ENCODE measurements around the gene HOXC11. TPM values are rescaled to one million over a fixed set of nuclear protein-coding genes. Genes with fewer than 3 reads are reported as not detected.

The HOXC11 gene
- total and polyA plus RNA-seq, 2 donors (not counting 1 experiment from before 2014, with no cell fraction given): not detected

DNA sequence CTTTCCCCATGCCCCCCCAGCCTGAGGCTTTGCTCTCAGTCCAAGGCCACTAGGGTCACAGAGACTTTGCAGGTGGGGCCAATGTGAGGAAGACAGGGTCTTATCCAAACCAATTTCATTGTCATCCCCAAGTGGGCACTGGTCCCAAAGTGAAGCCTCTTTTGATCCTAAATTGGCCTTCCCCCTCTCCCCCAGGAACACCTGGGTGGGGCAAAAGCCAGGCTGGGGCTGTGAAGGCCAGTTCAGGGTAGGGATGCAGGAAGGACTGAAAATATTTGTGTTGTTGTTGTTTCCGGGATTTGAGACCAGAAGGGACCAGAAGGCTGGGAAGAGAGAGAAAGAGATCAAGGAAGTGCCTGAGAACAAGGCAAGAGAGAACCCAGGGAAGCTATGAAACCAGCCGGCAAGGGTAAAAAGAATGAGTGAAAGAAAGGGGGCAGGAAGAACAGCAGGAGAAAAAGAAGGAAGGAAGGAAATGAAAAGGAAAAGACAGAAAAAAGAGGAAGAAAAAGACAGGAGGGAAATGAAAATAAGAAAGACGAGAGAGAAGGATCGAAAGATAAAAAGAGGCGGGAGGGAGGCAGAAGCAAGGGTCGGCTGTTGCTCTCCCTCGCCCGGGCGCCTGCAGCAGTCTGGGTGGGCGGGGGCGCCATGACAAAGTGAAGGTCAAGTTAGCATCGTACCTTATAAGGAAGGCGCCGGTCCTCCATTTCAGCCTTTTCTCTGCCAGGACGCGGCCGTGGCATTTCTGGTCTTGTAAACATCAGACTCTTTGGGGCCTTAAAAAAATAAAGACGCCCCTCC, 7.4 kb upstream of the HOXC11 start:
- TF ChIP-seq EZH2 (IDR thresholded peaks at IDR 0.05; ENCODE audit: borderline replicate concordance, insufficient read depth, low read depth, low read length, poor library complexity, severe bottlenecking): peak; percentile 22
- TF ChIP-seq, protein P1, sequence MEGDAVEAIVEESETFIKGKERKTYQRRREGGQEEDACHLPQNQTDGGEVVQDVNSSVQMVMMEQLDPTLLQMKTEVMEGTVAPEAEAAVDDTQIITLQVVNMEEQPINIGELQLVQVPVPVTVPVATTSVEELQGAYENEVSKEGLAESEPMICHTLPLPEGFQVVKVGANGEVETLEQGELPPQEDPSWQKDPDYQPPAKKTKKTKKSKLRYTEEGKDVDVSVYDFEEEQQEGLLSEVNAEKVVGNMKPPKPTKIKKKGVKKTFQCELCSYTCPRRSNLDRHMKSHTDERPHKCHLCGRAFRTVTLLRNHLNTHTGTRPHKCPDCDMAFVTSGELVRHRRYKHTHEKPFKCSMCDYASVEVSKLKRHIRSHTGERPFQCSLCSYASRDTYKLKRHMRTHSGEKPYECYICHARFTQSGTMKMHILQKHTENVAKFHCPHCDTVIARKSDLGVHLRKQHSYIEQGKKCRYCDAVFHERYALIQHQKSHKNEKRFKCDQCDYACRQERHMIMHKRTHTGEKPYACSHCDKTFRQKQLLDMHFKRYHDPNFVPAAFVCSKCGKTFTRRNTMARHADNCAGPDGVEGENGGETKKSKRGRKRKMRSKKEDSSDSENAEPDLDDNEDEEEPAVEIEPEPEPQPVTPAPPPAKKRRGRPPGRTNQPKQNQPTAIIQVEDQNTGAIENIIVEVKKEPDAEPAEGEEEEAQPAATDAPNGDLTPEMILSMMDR (IDR thresholded peaks at IDR 0.05): no peak
- Histone ChIP-seq H3K4me2 (replicated peaks; ENCODE audit: low read depth, low read length, poor library complexity, severe bottlenecking) (peak overlapping the region; percentile 39), H3K4me3 (ENCODE audit: control extremely low read depth in 1 of 5, extremely low read depth in 1 of 5, insufficient read depth in 1 of 5, low read depth in 2 of 5, low read length in 4 of 5) (no peak overlapping the region), H3K9me3 (ENCODE audit: control extremely low read depth in 1 of 3, control insufficient read depth in 2 of 3, insufficient read depth in 1 of 3, low read length in 2 of 3) (peaks cover 1 to 67% (median 3%) of the 10 kb centered on the region in 3 donors), H3K4me1 (ENCODE audit: control insufficient read depth in 2 of 2, insufficient read depth in 2 of 2, low read length in 2 of 2) (peaks cover 28 to 54% of the 10 kb centered on the region in 2 donors), H3K27ac (ENCODE audit: low read length in 2 of 2) (no peak overlapping the region), H3K27me3 (replicated peaks in 1 of 4; ENCODE audit: control extremely low read depth in 1 of 4, control insufficient read depth in 3 of 4, insufficient read depth in 4 of 4, low read length in 3 of 4) (peaks cover 1 to 99% (median 92%) of the 10 kb centered on the region in 4 experiments), H2AFZ (ENCODE audit: insufficient read depth, low read depth, low read length, poor library complexity, severe bottlenecking) (no peak overlapping the region), H3K36me3 (replicated peaks in 1 of 2; ENCODE audit: control extremely low read depth in 1 of 2, control insufficient read depth in 1 of 2, extremely low read depth in 1 of 2, insufficient read depth in 2 of 2, low read length in 1 of 2) (no peaks in the 10 kb centered on the region), H3K9ac (ENCODE audit: low read length) (no peak overlapping the region), H3K79me2 (ENCODE audit: control insufficient read depth, insufficient read depth, low read length) (no peaks in the 10 kb centered on the region), H4K20me1 (ENCODE audit: control insufficient read depth, insufficient read depth, low read length, poor library complexity, severe bottlenecking) (no peaks in the 10 kb centered on the region)
- no peak overlapping the region for H3K27ac Mint-ChIP-seq
- intact Hi-C loops (cut with micrococcal nuclease): loop anchor here (5.0 kb wide), 1 partner anchor 67 kb away; the partner anchor contains the start of gene HOXC5
- CTCF ChIA-PET: interaction anchor here (0.7 kb wide), 1 partner anchor 241 kb away, joined by 3 read pairs; no protein-coding TSS in a partner anchor
- peak overlapping the region; percentile 38 for H3K4me3 Mint-ChIP-seq
- 5% methylated on average over 18 of the region's 18 CpGs for WGBS (ENCODE audit: insufficient coverage)
- no peaks in the 10 kb centered on the region for H3K9me3 Mint-ChIP-seq (ENCODE audit: insufficient read depth)
- DNase-seq: peak; percentile 31
- H3K4me1 Mint-ChIP-seq: peaks cover 21% of the 10 kb centered on the region
- H3K27me3 Mint-ChIP-seq: peaks cover 90% of the 10 kb centered on the region
- no peak for ATAC-seq (ENCODE audit: low read depth)
- POLR2A ChIA-PET: interaction anchor here (0.6 kb wide), 1 partner anchor 43 kb away, joined by 5 read pairs; the partner anchor contains the start of gene HOXC8

DNA sequence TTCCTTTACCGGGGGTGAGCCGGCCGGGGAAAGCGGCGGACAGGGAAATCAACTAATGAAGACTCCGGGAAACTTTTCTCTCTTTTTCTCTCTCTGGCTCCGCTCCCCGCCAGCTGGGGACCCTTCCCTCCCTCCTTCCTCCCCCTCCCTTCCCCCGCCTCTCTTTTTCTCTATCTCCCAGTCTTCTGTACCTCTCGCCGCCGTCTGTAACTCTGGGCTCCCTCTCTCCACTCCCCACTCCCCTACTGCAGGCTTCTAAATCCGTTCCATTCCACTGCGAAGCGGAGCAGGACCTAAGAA, 6.9 kb upstream of the HOXC11 start:
- H3K4me1 Mint-ChIP-seq: peaks cover 20% of the 10 kb centered on the region
- no peak overlapping the region for H3K27ac Mint-ChIP-seq
- DNase-seq (no peak), ATAC-seq (ENCODE audit: low read depth) (no peak)
- Histone ChIP-seq H3K27me3 (replicated peaks in 1 of 4; ENCODE audit: control extremely low read depth in 1 of 4, control insufficient read depth in 3 of 4, insufficient read depth in 4 of 4, low read length in 3 of 4) (peaks cover 1 to 99% (median 92%) of the 10 kb centered on the region in 4 experiments), H3K9ac (ENCODE audit: low read length) (no peak overlapping the region), H3K27ac (ENCODE audit: low read length in 2 of 2) (no peak overlapping the region), H2AFZ (ENCODE audit: insufficient read depth, low read depth, low read length, poor library complexity, severe bottlenecking) (no peak overlapping the region), H3K9me3 (ENCODE audit: control extremely low read depth in 1 of 3, control insufficient read depth in 2 of 3, insufficient read depth in 1 of 3, low read length in 2 of 3) (peaks cover 1 to 61% (median 3%) of the 10 kb centered on the region in 3 donors), H4K20me1 (ENCODE audit: control insufficient read depth, insufficient read depth, low read length, poor library complexity, severe bottlenecking) (no peaks in the 10 kb centered on the region), H3K79me2 (ENCODE audit: control insufficient read depth, insufficient read depth, low read length) (no peaks in the 10 kb centered on the region), H3K4me2 (replicated peaks; ENCODE audit: low read depth, low read length, poor library complexity, severe bottlenecking) (peak overlapping the region; percentile 39), H3K4me1 (ENCODE audit: control insufficient read depth in 2 of 2, insufficient read depth in 2 of 2, low read length in 2 of 2) (peaks cover 23 to 50% of the 10 kb centered on the region in 2 donors), H3K36me3 (replicated peaks in 1 of 2; ENCODE audit: control extremely low read depth in 1 of 2, control insufficient read depth in 1 of 2, extremely low read depth in 1 of 2, insufficient read depth in 2 of 2, low read length in 1 of 2) (no peaks in the 10 kb centered on the region), H3K4me3 (ENCODE audit: control extremely low read depth in 1 of 5, extremely low read depth in 1 of 5, insufficient read depth in 1 of 5, low read depth in 2 of 5, low read length in 4 of 5) (no peak overlapping the region)
- intact Hi-C loops (cut with micrococcal nuclease): loop anchor here (5.0 kb wide), 1 partner anchor 66 kb away; the partner anchor contains the start of gene HOXC5
- WGBS (ENCODE audit: insufficient coverage): 9% methylated on average over 9 of the region's 15 CpGs
- H3K9me3 Mint-ChIP-seq (ENCODE audit: insufficient read depth): no peaks in the 10 kb centered on the region
- TF ChIP-seq, protein P1 (IDR thresholded peaks at IDR 0.05): no peak
- TF ChIP-seq EZH2 (IDR thresholded peaks at IDR 0.05; ENCODE audit: borderline replicate concordance, insufficient read depth, low read depth, low read length, poor library complexity, severe bottlenecking): no peak
- peaks cover 93% of the 10 kb centered on the region for H3K27me3 Mint-ChIP-seq
- no peak overlapping the region for H3K4me3 Mint-ChIP-seq
- CTCF ChIA-PET: no interaction called here
- POLR2A ChIA-PET: no interaction called here
